Trophoblast cell (in vitro differentiated cells and primary cell): ENCODE measurements around the gene VASH1.

ENCODE experiments used
- DNase-seq, 2 donors: peaks; one replicate each; pipeline ENCODE4 v3.0.0-alpha.2; 2016
- H2AFZ ChIP-seq: 2 replicates; pipeline ENCODE4 v1.6.1; 2013; ENCODE audit warnings: low read length, moderate library complexity, mild to moderate bottlenecking; ENCODE audit not compliant: insufficient read depth, poor library complexity
- H2AK5ac ChIP-seq: 2 replicates; pipeline ENCODE4 v1.6.1; 2013; ENCODE audit warnings: mild to moderate bottlenecking, low read length
- H2BK120ac ChIP-seq: 2 replicates; pipeline ENCODE4 v1.6.1; 2013; ENCODE audit warnings: low read length, mild to moderate bottlenecking, moderate library complexity; ENCODE audit not compliant: insufficient read depth, poor library complexity
- H2BK12ac ChIP-seq: 2 replicates; pipeline ENCODE4 v1.6.1; 2013; ENCODE audit warnings: mild to moderate bottlenecking, low read length, moderate library complexity
- H2BK5ac ChIP-seq: 2 replicates; pipeline ENCODE4 v1.6.1; 2013; ENCODE audit warnings: low read length, low read depth, moderate library complexity, mild to moderate bottlenecking; ENCODE audit not compliant: poor library complexity
- H3K14ac ChIP-seq: 2 replicates; pipeline ENCODE4 v1.6.1; 2013; ENCODE audit warnings: mild to moderate bottlenecking, low read length
- H3K18ac ChIP-seq: 2 replicates; pipeline ENCODE4 v1.6.1; 2013; ENCODE audit warnings: mild to moderate bottlenecking, low read length
- H3K23ac ChIP-seq: 2 replicates; pipeline ENCODE4 v1.6.1; 2013; ENCODE audit warnings: low read length
- H3K27ac ChIP-seq: 2 replicates; pipeline ENCODE4 v1.5.1; 2013; ENCODE audit warnings: low read depth, mild to moderate bottlenecking, inconsistent platforms, low read length, moderate library complexity
- H3K27me3 ChIP-seq: 2 replicates; pipeline ENCODE4 v1.6.1; 2013; ENCODE audit warnings: inconsistent platforms, mild to moderate bottlenecking, low read length, moderate library complexity; ENCODE audit not compliant: insufficient read depth
- H3K36me3 ChIP-seq, 2 experiments: 1 replicate in 1 of 2; 2 replicates in 1 of 2; pipeline ENCODE4 v1.6.1; 2013; ENCODE audit warnings: low read length in 2 of 2, mild to moderate bottlenecking in 2 of 2, moderate library complexity in 1 of 2; ENCODE audit not compliant: insufficient read depth in 2 of 2, control insufficient read depth in 1 of 2
- H3K4ac ChIP-seq: 2 replicates; pipeline ENCODE4 v1.6.1; 2013; ENCODE audit warnings: low read depth, mild to moderate bottlenecking, low read length, moderate library complexity
- H3K4me1 ChIP-seq, 2 experiments: 1 replicate in 1 of 2; 2 replicates in 1 of 2; pipeline ENCODE4 v1.6.1; 2013; ENCODE audit warnings: low read length in 2 of 2, mild to moderate bottlenecking in 2 of 2, moderate library complexity in 1 of 2; ENCODE audit not compliant: insufficient read depth in 2 of 2, control insufficient read depth in 1 of 2
- H3K4me2 ChIP-seq: 2 replicates; pipeline ENCODE4 v1.6.1; 2013; ENCODE audit warnings: inconsistent platforms, mild to moderate bottlenecking, low read length, moderate library complexity
- H3K4me3 ChIP-seq: 2 replicates; pipeline ENCODE4 v1.5.1; 2013; ENCODE audit warnings: mild to moderate bottlenecking, low read depth, low read length, inconsistent platforms
- H3K79me1 ChIP-seq: one replicate; pipeline ENCODE4 v1.6.1; 2013; ENCODE audit warnings: low read length
- H3K79me2 ChIP-seq: 2 replicates; pipeline ENCODE4 v1.6.1; 2013; ENCODE audit warnings: low read length, mild to moderate bottlenecking; ENCODE audit not compliant: control insufficient read depth, insufficient read depth, poor library complexity
- H3K9ac ChIP-seq: 2 replicates; pipeline ENCODE4 v1.6.1; 2013; ENCODE audit warnings: mild to moderate bottlenecking, low read length
- H3K9me3 ChIP-seq: 2 replicates; pipeline ENCODE4 v1.6.1; 2013; ENCODE audit warnings: low read depth, mild to moderate bottlenecking, control low read depth, inconsistent platforms, low read length; ENCODE audit not compliant: insufficient read depth
- H4K12ac ChIP-seq: 2 replicates; pipeline ENCODE4 v1.6.1; 2013; ENCODE audit warnings: low read depth, mild to moderate bottlenecking, low read length, moderate library complexity
- H4K8ac ChIP-seq: 2 replicates; pipeline ENCODE4 v1.6.1; 2013; ENCODE audit warnings: low read depth, mild to moderate bottlenecking, low read length, moderate library complexity
- H4K91ac ChIP-seq: one replicate; pipeline ENCODE4 v1.6.1; 2013; ENCODE audit warnings: low read depth, mild to moderate bottlenecking, low read length, moderate library complexity
- WGBS: extraction: QIAGEN DNeasy Blood & Tissue Kit; methylation state at CpG from one replicate; pipeline ENCODE4 v1.1.7; 2013; ENCODE audit warnings: missing lambda C conversion rate; ENCODE audit not compliant: insufficient read length, insufficient coverage; ENCODE audit errors: extremely low coverage; 5-methylcytosine and 5-hydroxymethylcytosine counted together

Gene VASH1

GRCh38 chr14:76726551-76726970 is 34.7 kb upstream of the VASH1 start:
- Histone ChIP-seq H3K14ac (no peak overlapping the region), H3K4me2 (no peak overlapping the region), H3K4me3 (no peak overlapping the region), H3K9me3 (no peaks in the 10 kb centered on the region), H3K4me1 (no peaks in the 10 kb centered on the region), H3K27me3 (no peaks in the 10 kb centered on the region), H4K12ac (no peak overlapping the region), H2AK5ac (no peak overlapping the region), H2BK12ac (no peak overlapping the region), H2AFZ (no peak overlapping the region), H3K18ac (no peak overlapping the region), H2BK120ac (no peak overlapping the region), H4K91ac (no peak overlapping the region), H3K79me1 (no peaks in the 10 kb centered on the region), H3K4ac (no peak overlapping the region), H3K23ac (no peak overlapping the region), H3K36me3 (no peaks in the 10 kb centered on the region), H3K27ac (no peak overlapping the region), H4K8ac (no peak overlapping the region), H3K9ac (no peak overlapping the region), H3K79me2 (no peaks in the 10 kb centered on the region), H2BK5ac (no peak overlapping the region)
- DNase-seq: no peak
- WGBS: no CpG with 5 or more reads among the region's 11 CpGs

GRCh38 chr14:76727384-76727783 is 33.9 kb upstream of the VASH1 start:
- Histone ChIP-seq H3K23ac (no peak overlapping the region), H2BK5ac (no peak overlapping the region), H4K91ac (no peak overlapping the region), H2AK5ac (no peak overlapping the region), H3K4me1 (no peaks in the 10 kb centered on the region), H3K79me1 (no peaks in the 10 kb centered on the region), H3K4me2 (no peak overlapping the region), H3K4ac (no peak overlapping the region), H3K18ac (no peak overlapping the region), H3K27ac (no peak overlapping the region), H2AFZ (no peak overlapping the region), H2BK120ac (no peak overlapping the region), H3K9ac (no peak overlapping the region), H4K12ac (no peak overlapping the region), H3K4me3 (no peak overlapping the region), H2BK12ac (no peak overlapping the region), H3K79me2 (no peaks in the 10 kb centered on the region), H3K14ac (no peak overlapping the region), H3K27me3 (no peaks in the 10 kb centered on the region), H3K36me3 (no peaks in the 10 kb centered on the region), H3K9me3 (no peaks in the 10 kb centered on the region), H4K8ac (no peak overlapping the region)
- WGBS: no CpG with 5 or more reads among the region's 4 CpGs
- DNase-seq: no peak

- no peaks in the 10 kb centered on the region for H3K79me1 ChIP-seq
- no peak overlapping the region for H4K12ac ChIP-seq
- H3K18ac ChIP-seq: no peak overlapping the region
- H3K9ac ChIP-seq: no peak overlapping the region
- no peak overlapping the region for H4K8ac ChIP-seq
- H3K4me3 ChIP-seq: no peak overlapping the region
- no peak overlapping the region for H2BK5ac ChIP-seq
- H3K4me2 ChIP-seq: no peak overlapping the region
- H2BK120ac ChIP-seq: no peak overlapping the region
- no peak overlapping the region for H3K23ac ChIP-seq
- H2AK5ac ChIP-seq: no peak overlapping the region
- H3K36me3 ChIP-seq: no peaks in the 10 kb centered on the region
- no peaks in the 10 kb centered on the region for H3K4me1 ChIP-seq
- H3K14ac ChIP-seq: no peak overlapping the region
- DNase-seq: no peak
- H2BK12ac ChIP-seq: no peak overlapping the region
- H3K79me2 ChIP-seq: no peaks in the 10 kb centered on the region
- H2AFZ ChIP-seq: no peak overlapping the region
- H3K9me3 ChIP-seq: no peaks in the 10 kb centered on the region
- no peak overlapping the region for H4K91ac ChIP-seq
- H3K27ac ChIP-seq: no peak overlapping the region
- WGBS: no CpG with 5 or more reads among the region's 1 CpG
- H3K4ac ChIP-seq: no peak overlapping the region
- no peaks in the 10 kb centered on the region for H3K27me3 ChIP-seq
Measured at GRCh38 chr14:76727901-76728300, 33.4 kb upstream of the VASH1 start.

- H3K79me2 ChIP-seq: no peaks in the 10 kb centered on the region
- H3K23ac ChIP-seq: no peak overlapping the region
- H2BK12ac ChIP-seq: no peak overlapping the region
- no peaks in the 10 kb centered on the region for H3K27me3 ChIP-seq
- no peak overlapping the region for H3K27ac ChIP-seq
- no peak overlapping the region for H3K4me3 ChIP-seq
- H4K91ac ChIP-seq: no peak overlapping the region
- no peak for DNase-seq
- no peaks in the 10 kb centered on the region for H3K36me3 ChIP-seq
- H3K9ac ChIP-seq: no peak overlapping the region
- H2AK5ac ChIP-seq: no peak overlapping the region
- no peak overlapping the region for H3K14ac ChIP-seq
- no peaks in the 10 kb centered on the region for H3K79me1 ChIP-seq
- no peak overlapping the region for H2BK5ac ChIP-seq
- no peaks in the 10 kb centered on the region for H3K4me1 ChIP-seq
- no peaks in the 10 kb centered on the region for H3K9me3 ChIP-seq
- no peak overlapping the region for H3K18ac ChIP-seq
- H4K8ac ChIP-seq: no peak overlapping the region
- no peak overlapping the region for H2AFZ ChIP-seq
- no peak overlapping the region for H3K4ac ChIP-seq
- WGBS: no CpG with 5 or more reads among the region's 2 CpGs
- H4K12ac ChIP-seq: no peak overlapping the region
- no peak overlapping the region for H3K4me2 ChIP-seq
- no peak overlapping the region for H2BK120ac ChIP-seq
Measured at GRCh38 chr14:76729258-76729657, 32.0 kb upstream of the VASH1 start.
